GM12878 (cell line): ENCODE results near the gene MGA. TPM values are rescaled to one million over a fixed set of nuclear protein-coding genes. Genes with fewer than 3 reads are reported as not detected.

ENCODE experiments used
- ATAC-seq: fragments of 200-7000 bp; cut with Tn5 transposase; 3 replicates; pipeline ENCODE4 v1.9.1; 2020; ENCODE audit warnings: mild to moderate bottlenecking, moderate library complexity
- BruUV-seq: library from RNA; stranded (reverse); fragments of 400-500 nt; replicated peaks from 2 replicates; lab custom pipeline; 2021; lab: Mats Ljungman, UMichigan
- CTCF ChIA-PET: fragments of 300-600 bp; sonication (Branson Sonifier 250); formaldehyde crosslinking; extraction: SDS; loops from one replicate; lab custom pipeline; 2021; ENCODE audit warnings: inconsistent platforms; lab: Yijun Ruan, JAX
- POLR2A ChIA-PET: fragments of 350-600 bp; formaldehyde crosslinking; extraction: SDS; loops from one replicate; lab custom pipeline; 2021; ENCODE audit warnings: inconsistent platforms; lab: Charles Lee
- RAD21 ChIA-PET: fragments of 300-600 bp; sonication (Branson Sonifier 250); formaldehyde crosslinking; loops from one replicate; lab custom pipeline; 2023; ENCODE audit warnings: antibody characterized with exemption; ENCODE audit not compliant: unreplicated experiment; lab: Charles Lee
- SMC1A ChIA-PET: fragments of 300-600 bp; sonication (Branson Sonifier 250); formaldehyde crosslinking; loops from one replicate; lab custom pipeline; 2023; ENCODE audit not compliant: unreplicated experiment, uncharacterized antibody; lab: Charles Lee
- DNase-seq: peaks from one replicate; pipeline ENCODE4 v3.0.0-alpha.2; 2011; ENCODE audit warnings: low read depth, low spot score
- FAIRE-seq: peaks from 3 replicates; lab custom pipeline; 2011; peaks lifted over from hg19 to GRCh38; lab: Jason Lieb, UNC
- H2AFZ ChIP-seq: 2 replicates; pipeline ENCODE4 v1.6.0; 2011; ENCODE audit warnings: low read depth, low read length, control low read depth; ENCODE audit not compliant: control insufficient read depth
- H3K27ac ChIP-seq: 2 replicates; pipeline ENCODE4 v1.5.1; 2011; ENCODE audit warnings: control low read depth; ENCODE audit not compliant: control insufficient read depth, insufficient read depth
- H3K27me3 ChIP-seq, 2 experiments: replicated peaks in 1 of 2; 2 replicates each; pipeline versions ENCODE4 v1.6.0 to v1.6.1; 2011; ENCODE audit warnings: low read length in 1 of 2; ENCODE audit not compliant: control insufficient read depth in 2 of 2, insufficient read depth in 2 of 2
- H3K36me3 ChIP-seq, 2 experiments: 2 replicates each; pipeline ENCODE4 v1.5.1; 2011; ENCODE audit warnings: low read length in 1 of 2; ENCODE audit not compliant: control insufficient read depth in 2 of 2, insufficient read depth in 2 of 2
- H3K4me1 ChIP-seq: 2 replicates; pipeline ENCODE4 v1.6.1; 2011; ENCODE audit warnings: mild to moderate bottlenecking, low read length, moderate library complexity, mixed read lengths; ENCODE audit not compliant: control insufficient read depth, insufficient read depth
- H3K4me2 ChIP-seq: 2 replicates; pipeline ENCODE4 v1.6.0; 2011; ENCODE audit warnings: control low read depth; ENCODE audit not compliant: control insufficient read depth, insufficient read depth
- H3K4me3 ChIP-seq: fragments of 200-600 bp; sonication (generic); 2 replicates; pipeline ENCODE4 v1.5.1; 2016
- H3K79me2 ChIP-seq: 2 replicates; pipeline ENCODE4 v1.6.0; 2011; ENCODE audit warnings: low read length; ENCODE audit not compliant: control insufficient read depth, insufficient read depth
- H3K9ac ChIP-seq: 2 replicates; pipeline ENCODE4 v1.8.0; 2011; ENCODE audit warnings: low read length, control low read depth, mixed read lengths; ENCODE audit not compliant: control insufficient read depth, insufficient read depth
- H3K9me3 ChIP-seq: replicated peaks from 3 replicates; pipeline ENCODE4 v1.5.1; 2011; ENCODE audit warnings: mild to moderate bottlenecking, low read length; ENCODE audit not compliant: control insufficient read depth, insufficient read depth
- H4K20me1 ChIP-seq: 2 replicates; pipeline ENCODE4 v1.6.0; 2011; ENCODE audit not compliant: control insufficient read depth, insufficient read depth
- MYC ChIP-seq: IDR thresholded peaks from 2 replicates; pipeline ENCODE4 v1.6.1; 2011; ENCODE audit warnings: mild to moderate bottlenecking, low read length, moderate library complexity, inconsistent platforms; ENCODE audit not compliant: insufficient read depth, insufficient replicate concordance, insufficient read length, severe bottlenecking
- STAT3 ChIP-seq: IDR thresholded peaks from 2 replicates; pipeline ENCODE4 v1.6.1; 2011; ENCODE audit warnings: low read depth, low read length, improper control_type of control experiment
- WGBS: methylation state at CpG from one replicate; pipeline ENCODE4 v1.1.6; 2016; ENCODE audit warnings: low lambda C conversion rate; ENCODE audit not compliant: insufficient replicate concordance, insufficient coverage; ENCODE audit errors: missing lambda C conversion rate; 5-methylcytosine and 5-hydroxymethylcytosine counted together
- in situ Hi-C: fragments of 300-500 bp; cut with MboI; formaldehyde crosslinking; loops from 9 replicates; pipeline ENCODE4 v1.14.3; 2018; ENCODE audit warnings: mixed read lengths
- intact Hi-C: fragments of 100-400 bp; cut with micrococcal nuclease; formaldehyde crosslinking; loops from one replicate; pipeline ENCODE4 v1.14.2; 2022; ENCODE audit not compliant: unreplicated experiment
- polyA plus RNA-seq, 11 experiments: library from polyadenylated mRNA; depleted of rRNA in 4 of 11; unstranded in 6 of 11; stranded (reverse) in 5 of 11; fragments of >200 nt; fragmentation: Nextera tagmentation in 4 of 11; fragmentation: Illumina TruSeq in 1 of 11; extraction: Ambion mirVana in 4 of 11; extraction: Trizol in 1 of 11; gene quantifications; 1 replicate in 1 of 11; 2 replicates in 10 of 11; pipeline versions ENCODE4 v1.2.1 to v1.2.3, GENCODE V29; 2011 to 2016; ENCODE audit warnings: inconsistent platforms in 2 of 11, missing spikeins in 2 of 11, low read depth in 1 of 11
- total RNA-seq, 4 experiments: library from RNA; depleted of rRNA in 3 of 4; stranded (reverse); fragments of >200 nt in 3 of 4; fragmentation: Illumina TruSeq in 1 of 4; extraction: Trizol in 1 of 4; gene quantifications; 2 replicates each; pipeline versions ENCODE4 v1.2.1 to v1.2.3, GENCODE V29; 2013 to 2021
- TF ChIP-seq, protein P1 (sequence below): fragments of 450-650 bp; IDR thresholded peaks from 2 replicates; pipeline ENCODE4 v1.6.1; 2016; ENCODE audit warnings: mild to moderate bottlenecking
- TF ChIP-seq, protein P2 (sequence below): fragments of 450-650 bp; IDR thresholded peaks from 2 replicates; pipeline ENCODE4 v1.6.1; 2017; ENCODE audit warnings: antibody characterized with exemption, mild to moderate bottlenecking, moderate library complexity
- TF ChIP-seq, protein P3 (sequence below): fragments of 450-650 bp; IDR thresholded peaks from 2 replicates; pipeline ENCODE4 v1.6.1; 2017; ENCODE audit warnings: borderline replicate concordance

The MGA gene
- total and polyA plus RNA-seq, 10 of the 15 experiments (the other 5 are each of a cell fraction or from before 2014, with no cell fraction given): 2.6 to 29.6 (median 17.0) TPM

DNA sequence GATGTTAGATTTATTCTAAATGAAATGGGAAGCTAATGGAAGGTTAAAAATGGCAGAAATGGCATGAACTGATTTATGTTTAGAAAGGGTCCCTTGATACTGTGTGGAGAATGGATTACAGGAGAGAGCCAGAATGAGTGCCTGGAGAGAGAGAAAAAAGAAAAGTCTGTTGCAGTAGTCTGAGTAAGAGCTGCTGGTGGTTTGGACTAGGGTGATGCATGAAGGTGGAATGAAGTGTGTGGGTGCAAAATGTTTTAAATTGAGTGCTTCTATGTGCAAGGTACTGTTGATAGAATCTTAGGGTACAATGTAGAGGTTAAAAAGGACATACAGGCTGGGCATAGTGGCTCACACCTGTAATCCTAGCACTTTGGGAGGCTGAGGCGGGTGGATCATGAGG lies 11.4 kb upstream of the MGA start:
- no peak overlapping the region for H3K27ac ChIP-seq
- no peak overlapping the region for H3K4me3 ChIP-seq
- H3K4me1 ChIP-seq: no peaks in the 10 kb centered on the region
- H3K4me2 ChIP-seq: no peak overlapping the region
- no peaks in the 10 kb centered on the region for H3K27me3 ChIP-seq
- no peaks in the 10 kb centered on the region for H3K79me2 ChIP-seq
- DNase-seq: no peak
- no peaks in the 10 kb centered on the region for H4K20me1 ChIP-seq
- FAIRE-seq: no peak
- CTCF ChIA-PET: interaction anchor here (0.6 to 1.8 kb wide), 2 partner anchors 183 to 436 kb away, joined by 3 to 4 read pairs; no protein-coding TSS in a partner anchor
- WGBS: 0% methylated on average over 1 of the region's 1 CpG
- no peaks in the 10 kb centered on the region for H3K9me3 ChIP-seq
- no peak for TF ChIP-seq MYC
- no peak for TF ChIP-seq STAT3
- BruUV-seq: no TSS peak
- no peak overlapping the region for H3K9ac ChIP-seq
- intact Hi-C loops: no loop called here
- no peak for ATAC-seq
- in situ Hi-C loops: no loop called here
- POLR2A ChIA-PET: interaction anchor here (0.6 kb wide), 1 partner anchor 73 kb away, joined by 4 read pairs; no protein-coding TSS in a partner anchor
- H3K36me3 ChIP-seq: no peaks in the 10 kb centered on the region
- no peak overlapping the region for H2AFZ ChIP-seq
- RAD21 ChIA-PET: no interaction called here
- SMC1A ChIA-PET: no interaction called here

DNA sequence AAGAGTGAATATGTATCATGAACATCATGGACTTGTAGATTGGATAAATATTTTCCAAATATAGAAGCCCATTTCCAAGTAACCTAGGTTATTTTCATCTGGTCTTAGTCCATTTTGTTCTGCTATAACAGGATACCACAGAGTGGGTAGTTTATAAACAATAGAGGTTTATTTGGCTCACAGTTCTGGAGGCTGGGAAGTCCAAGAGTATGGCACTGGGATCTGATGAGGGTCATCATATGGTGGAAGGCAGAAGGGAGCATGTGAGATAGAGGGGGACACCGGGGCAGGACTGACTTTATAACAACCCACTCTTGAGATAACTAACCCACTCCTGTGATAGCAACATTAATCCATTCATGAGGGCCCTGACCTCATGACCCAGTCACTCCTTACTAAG lies 9.4 kb upstream of the MGA start:
- SMC1A ChIA-PET: no interaction called here
- H3K4me3 ChIP-seq: no peak overlapping the region
- ATAC-seq (no peak), DNase-seq (no peak)
- no peak overlapping the region for H3K27ac ChIP-seq
- no peaks in the 10 kb centered on the region; a peak in 1 of 4 replicates for H3K27me3 ChIP-seq
- CTCF ChIA-PET: no interaction called here
- no peak overlapping the region for H3K9ac ChIP-seq
- no peaks in the 10 kb centered on the region for H3K4me1 ChIP-seq
- intact Hi-C loops (no loop called here), in situ Hi-C loops (no loop called here)
- H4K20me1 ChIP-seq: no peaks in the 10 kb centered on the region
- H3K36me3 ChIP-seq: no peaks in the 10 kb centered on the region
- TF ChIP-seq, protein P1, sequence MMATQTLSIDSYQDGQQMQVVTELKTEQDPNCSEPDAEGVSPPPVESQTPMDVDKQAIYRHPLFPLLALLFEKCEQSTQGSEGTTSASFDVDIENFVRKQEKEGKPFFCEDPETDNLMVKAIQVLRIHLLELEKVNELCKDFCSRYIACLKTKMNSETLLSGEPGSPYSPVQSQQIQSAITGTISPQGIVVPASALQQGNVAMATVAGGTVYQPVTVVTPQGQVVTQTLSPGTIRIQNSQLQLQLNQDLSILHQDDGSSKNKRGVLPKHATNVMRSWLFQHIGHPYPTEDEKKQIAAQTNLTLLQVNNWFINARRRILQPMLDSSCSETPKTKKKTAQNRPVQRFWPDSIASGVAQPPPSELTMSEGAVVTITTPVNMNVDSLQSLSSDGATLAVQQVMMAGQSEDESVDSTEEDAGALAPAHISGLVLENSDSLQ: no peak
- TF ChIP-seq, protein P2, sequence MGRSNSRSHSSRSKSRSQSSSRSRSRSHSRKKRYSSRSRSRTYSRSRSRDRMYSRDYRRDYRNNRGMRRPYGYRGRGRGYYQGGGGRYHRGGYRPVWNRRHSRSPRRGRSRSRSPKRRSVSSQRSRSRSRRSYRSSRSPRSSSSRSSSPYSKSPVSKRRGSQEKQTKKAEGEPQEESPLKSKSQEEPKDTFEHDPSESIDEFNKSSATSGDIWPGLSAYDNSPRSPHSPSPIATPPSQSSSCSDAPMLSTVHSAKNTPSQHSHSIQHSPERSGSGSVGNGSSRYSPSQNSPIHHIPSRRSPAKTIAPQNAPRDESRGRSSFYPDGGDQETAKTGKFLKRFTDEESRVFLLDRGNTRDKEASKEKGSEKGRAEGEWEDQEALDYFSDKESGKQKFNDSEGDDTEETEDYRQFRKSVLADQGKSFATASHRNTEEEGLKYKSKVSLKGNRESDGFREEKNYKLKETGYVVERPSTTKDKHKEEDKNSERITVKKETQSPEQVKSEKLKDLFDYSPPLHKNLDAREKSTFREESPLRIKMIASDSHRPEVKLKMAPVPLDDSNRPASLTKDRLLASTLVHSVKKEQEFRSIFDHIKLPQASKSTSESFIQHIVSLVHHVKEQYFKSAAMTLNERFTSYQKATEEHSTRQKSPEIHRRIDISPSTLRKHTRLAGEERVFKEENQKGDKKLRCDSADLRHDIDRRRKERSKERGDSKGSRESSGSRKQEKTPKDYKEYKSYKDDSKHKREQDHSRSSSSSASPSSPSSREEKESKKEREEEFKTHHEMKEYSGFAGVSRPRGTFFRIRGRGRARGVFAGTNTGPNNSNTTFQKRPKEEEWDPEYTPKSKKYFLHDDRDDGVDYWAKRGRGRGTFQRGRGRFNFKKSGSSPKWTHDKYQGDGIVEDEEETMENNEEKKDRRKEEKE: no peak
- TF ChIP-seq, protein P3, sequence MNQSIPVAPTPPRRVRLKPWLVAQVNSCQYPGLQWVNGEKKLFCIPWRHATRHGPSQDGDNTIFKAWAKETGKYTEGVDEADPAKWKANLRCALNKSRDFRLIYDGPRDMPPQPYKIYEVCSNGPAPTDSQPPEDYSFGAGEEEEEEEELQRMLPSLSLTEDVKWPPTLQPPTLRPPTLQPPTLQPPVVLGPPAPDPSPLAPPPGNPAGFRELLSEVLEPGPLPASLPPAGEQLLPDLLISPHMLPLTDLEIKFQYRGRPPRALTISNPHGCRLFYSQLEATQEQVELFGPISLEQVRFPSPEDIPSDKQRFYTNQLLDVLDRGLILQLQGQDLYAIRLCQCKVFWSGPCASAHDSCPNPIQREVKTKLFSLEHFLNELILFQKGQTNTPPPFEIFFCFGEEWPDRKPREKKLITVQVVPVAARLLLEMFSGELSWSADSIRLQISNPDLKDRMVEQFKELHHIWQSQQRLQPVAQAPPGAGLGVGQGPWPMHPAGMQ: no peak
- TF ChIP-seq, all 136 proteins: peak for 0
- no peak for FAIRE-seq
- no peaks in the 10 kb centered on the region for H3K79me2 ChIP-seq
- ChIA-PET RAD21 (no interaction called here), POLR2A (no interaction called here)
- 43% methylated on average over 1 of the region's 1 CpG for whole genome bisulfite sequencing
- H2AFZ ChIP-seq: no peak overlapping the region
- no peaks in the 10 kb centered on the region for H3K9me3 ChIP-seq
- no peak overlapping the region for H3K4me2 ChIP-seq
- BruUV-seq: no TSS peak
